HG03280 (cell line): ENCODE measurements around the gene IGFL2.
"Not testable (repeated sequence)": the region's sequence is repeated elsewhere in the genome, so short reads cannot be mapped to it uniquely, and the experiment has no call there.

ENCODE experiments used
- ATAC-seq: cut with Tn5 transposase; IDR thresholded peaks from one replicate; pipeline ENCODE4 v1.9.1; 2021; ENCODE audit warnings: mild to moderate bottlenecking, moderate library complexity; ENCODE audit not compliant: unreplicated experiment

Gene IGFL2

DNA sequence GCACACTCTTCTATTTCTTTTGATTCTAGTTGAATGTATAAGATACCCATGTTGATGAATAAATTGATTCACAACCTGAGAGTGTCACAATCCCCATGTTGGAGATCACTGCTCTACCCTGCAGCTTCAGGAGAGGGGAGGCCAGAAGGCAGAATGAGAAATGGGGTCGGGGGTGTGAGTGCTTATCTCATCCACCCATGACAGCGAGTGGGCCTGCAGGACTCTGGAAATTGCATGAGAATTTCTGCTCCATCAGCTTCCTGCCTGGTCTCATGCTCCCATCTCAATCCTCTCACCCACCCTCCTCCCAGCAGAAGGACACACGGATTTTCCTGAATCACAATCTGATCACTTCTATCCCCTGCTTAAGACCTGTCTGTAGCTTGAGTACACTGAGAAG, 58.6 kb downstream of the IGFL2 start:
- no peak for ATAC-seq

DNA sequence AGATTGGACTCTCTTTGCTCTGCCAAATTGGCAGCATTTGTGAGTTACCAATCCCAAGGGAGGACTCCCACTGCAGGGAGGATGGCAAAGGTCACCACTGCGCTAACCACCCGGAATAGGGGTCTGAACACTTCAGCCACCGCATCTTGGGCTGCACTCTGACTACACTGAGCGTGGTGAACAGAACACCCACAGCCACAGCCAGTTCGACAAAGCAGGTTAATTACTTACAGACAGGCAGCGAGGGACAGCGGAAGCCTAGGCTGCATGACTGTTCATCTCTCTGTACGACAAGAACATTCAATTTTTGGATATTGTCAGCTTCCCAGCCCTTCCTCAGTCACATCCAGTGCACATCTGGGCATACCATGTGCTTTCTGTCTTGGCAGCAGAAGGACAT, 59.8 kb downstream of the IGFL2 start:
- not testable (repeated sequence) for ATAC-seq

DNA sequence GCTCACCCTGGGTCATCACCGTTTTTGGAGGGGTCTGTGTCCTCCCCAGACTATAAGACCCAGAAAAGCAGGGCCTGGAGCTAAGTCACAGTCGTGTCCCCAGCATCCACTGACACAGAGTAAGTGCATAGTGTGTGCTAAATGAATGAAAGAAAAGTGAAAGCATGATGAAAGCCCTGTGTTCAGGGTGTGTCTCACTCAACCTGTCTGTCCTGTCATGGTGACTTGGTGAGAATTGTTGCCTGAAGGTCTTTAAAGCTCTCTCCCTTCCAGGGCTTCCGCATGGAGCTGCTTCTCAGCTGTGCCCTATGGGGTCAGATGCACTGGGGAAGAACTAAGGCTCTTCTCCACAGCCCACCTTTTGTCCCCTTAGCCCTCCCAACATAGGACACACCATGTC, 61.0 kb downstream of the IGFL2 start:
- no peak for ATAC-seq

DNA sequence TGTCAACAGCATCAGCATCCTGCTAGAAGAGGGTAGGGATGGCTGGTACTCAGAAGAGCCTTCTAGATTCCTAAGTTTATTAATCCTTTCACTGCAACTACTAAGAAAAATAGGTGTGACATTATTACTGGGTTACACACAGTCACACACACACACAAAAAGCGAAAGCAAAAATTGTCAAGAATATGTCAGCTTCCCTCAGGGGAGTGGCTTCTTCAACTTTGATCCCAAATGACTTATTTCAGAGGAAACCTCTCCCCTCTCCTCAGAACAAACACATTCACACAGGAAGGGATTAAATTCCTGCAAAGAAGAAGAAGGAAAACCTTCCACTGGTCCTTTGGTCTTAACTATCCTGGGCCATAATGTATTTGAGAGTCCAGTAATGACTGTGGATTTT, 61.4 kb downstream of the IGFL2 start:
- no peak for ATAC-seq

DNA sequence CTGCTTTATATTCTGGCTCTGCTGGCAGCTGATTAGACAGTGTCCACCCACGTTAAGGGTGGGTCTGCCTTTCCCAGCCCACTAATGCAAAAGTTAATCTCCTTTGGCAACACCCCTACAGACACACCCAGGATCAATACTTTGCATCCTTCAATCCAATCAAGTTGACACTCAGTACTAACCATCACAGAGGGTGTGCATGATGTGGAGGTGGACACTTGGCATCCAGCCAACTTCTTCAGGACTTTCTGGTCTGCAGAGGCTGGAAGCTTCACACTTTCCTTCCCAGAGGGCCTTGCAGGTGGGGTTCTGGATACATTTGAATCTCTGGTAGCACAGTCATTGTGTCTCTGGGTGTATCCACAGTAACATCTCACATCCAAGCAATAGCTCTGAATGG, 62.6 kb downstream of the IGFL2 start:
- no peak for ATAC-seq
